GM21576 (cell line): Measurements from ENCODE around the gene OBP2A.
"Not testable (repeated sequence)": the region's sequence is repeated elsewhere in the genome, so short reads cannot be mapped to it uniquely, and the experiment has no call there.

Source experiments
- ATAC-seq: cut with Tn5 transposase; IDR thresholded peaks from one replicate; pipeline ENCODE4 v1.9.1; 2021; ENCODE audit warnings: mild to moderate bottlenecking, moderate library complexity; ENCODE audit not compliant: unreplicated experiment

OBP2A gene

DNA sequence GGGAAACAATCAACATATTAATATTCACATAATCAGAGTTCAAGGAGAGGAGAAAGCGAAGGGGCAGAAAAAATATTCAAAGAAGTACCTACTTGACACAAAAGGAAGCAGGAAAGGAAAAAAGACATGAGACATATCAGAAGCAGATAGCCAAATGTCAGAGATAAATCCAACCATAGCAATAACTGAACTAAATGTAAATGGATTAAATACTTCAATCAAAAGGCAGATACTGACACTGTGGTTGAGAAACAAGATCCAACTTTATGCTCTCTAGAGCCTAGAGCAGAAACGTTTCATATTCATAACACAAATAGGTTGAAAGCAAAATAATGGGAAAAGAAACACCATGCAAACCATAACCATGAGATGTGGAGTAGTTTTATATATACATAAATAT is 36.5 kb upstream of the OBP2A start:
- ATAC-seq: no peak

DNA sequence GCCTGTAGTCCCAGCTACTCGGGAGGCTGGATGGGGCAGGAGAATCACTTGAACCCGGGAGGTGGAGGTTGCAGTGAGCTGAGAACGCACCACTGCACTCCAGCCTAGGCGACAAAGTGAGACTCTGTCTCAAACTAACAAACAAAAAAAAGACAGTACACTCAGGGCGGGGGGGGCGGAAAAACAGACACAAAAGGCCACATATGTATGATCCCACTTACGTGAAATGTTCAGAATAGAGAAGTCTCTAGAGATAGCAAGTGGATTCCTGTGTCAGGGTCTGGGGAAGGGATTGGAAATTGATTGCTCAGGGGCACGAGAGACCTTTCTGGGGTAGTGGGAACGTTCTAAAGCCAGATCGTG is 33.7 kb upstream of the OBP2A start:
- no peak for ATAC-seq

DNA sequence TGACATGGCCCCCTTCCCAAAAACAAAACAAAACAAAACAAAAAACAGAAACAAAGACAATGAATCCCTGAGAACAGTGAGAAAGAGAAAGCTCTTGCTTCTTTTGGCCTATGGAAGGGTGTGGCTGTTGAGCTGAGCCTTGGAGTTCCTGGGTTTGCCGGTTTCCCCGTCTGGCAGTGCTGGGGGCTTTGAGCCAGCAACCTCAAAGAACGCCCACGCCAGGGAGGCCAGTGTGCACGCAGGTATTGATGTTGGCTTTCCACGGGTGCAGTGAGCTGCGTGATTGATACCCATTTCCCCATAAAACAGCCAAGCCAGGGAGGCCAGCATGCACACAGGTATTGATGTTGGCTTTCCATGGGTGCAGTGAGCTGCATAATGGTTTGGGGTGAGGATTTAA is 33.0 kb upstream of the OBP2A start:
- no peak for ATAC-seq

DNA sequence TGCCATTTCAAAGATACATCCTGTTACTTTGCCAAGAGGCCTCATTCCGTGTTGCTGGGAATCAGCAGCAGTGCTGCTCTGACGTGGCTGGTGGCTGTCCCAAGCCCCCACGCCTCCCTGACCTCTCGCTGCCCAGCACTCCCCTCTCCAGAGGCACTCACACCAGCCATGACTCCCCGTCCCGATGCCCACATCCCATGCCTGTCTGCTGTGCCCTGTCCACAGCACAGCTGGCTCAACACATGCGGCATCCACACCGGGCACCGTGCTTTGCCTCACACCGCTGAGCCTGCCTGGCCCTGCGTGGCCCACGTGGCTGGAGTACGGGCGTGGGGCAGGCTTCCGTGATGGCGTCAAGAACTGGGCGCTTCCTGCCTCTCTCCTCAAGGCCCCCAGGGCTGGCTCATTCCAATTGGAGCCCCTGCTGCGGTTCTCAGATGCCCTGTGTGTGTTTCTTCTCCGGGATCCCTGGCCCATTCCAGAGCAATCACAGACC is 32.5 kb upstream of the OBP2A start:
- no peak for ATAC-seq

DNA sequence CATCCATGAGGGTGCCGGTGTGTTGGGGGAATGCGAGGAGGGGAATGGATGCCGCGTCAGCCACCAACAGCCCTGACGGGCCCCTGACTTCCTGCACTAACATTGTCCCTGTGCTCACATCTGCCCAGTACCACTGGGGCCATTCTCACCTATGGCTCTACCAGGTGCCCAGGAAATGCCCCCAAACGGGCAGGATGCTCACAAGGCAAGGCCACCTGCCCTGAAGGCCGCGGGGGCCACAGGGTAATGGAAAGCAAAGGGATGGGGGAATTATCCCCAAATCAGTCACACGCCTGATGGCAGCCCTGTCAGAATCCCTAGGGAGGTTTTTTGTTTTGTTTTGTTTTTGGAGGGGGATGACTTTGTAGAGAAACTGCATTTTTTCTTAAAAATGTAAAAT is 32.0 kb upstream of the OBP2A start:
- not testable (repeated sequence) for ATAC-seq

DNA sequence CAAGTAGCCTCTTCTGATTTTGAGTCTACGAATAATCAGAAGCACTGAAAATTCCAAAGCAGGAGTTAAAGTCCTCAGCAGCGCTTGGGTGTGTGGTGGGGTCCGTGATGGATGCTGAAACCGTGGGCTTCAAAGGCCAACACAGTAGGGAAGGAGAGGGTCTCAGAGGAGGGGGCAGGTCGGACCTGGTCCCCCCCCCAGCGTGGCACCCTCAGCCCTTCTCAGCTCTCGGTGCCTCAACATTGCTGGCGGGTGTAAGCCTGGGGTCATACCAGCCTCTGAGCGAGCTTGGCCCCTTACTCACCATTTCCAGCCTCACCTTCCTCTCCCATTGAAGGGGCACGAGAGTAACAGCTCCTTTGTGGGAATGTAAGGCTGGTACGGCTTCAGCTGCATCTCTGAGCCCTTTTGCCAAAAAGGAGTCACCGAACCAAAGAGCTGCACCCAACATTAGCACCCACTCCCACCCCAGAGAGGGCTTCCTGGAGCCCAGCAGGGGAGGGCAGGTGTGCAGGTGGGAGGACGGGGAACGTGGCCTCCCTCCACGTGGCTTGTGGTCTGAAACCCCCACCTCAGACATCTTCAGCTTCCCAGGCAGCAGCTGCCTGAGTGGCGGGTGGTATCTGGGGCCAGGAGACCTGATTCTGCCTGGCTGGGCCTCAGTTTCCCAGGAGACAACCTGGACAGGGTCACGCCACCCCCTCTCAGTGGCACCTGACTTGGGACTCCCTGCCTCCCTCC is 31.4 kb upstream of the OBP2A start:
- ATAC-seq: no peak

DNA sequence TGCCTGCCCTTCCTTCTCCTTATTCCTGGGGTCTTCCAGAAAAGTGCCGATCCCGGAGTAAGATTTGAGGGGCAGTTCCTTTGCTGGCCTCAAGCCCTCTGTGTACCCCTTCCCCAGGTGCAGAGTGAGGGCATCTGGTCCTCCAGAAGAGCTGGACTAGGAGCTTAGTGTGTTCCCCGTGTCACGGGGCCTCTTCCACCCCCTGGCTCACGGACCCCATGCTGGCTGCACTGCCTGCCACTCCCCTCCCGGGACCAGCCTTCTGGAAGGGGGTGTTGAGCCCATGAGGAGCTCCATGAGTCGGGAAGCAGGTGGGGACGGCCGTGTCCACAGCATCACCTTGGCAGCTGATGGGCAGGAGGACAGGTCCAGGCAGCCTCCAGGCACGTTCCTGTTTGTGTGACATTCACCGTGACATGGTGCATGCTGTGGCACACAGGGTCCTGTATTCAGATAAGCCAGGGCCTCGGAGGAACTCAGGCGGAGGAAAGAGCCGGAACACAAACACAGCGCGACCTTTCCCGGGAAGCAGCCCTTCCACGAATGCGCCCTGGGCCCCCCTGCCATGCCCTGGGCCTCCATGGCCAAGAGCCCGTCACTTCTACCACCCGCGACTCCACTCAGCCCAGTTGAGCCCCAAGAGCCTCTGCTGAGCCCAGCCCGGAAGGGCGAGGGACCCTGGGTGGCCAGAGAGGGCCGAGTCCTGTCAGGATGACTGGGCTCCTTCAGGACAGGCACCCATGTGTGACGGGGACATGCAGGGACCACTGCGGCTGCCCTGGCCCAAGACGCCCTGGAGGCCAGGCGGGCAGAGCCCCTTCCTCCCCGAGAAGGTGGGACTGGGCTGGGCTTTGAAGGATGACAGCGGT is 30.6 kb upstream of the OBP2A start:
- ATAC-seq: no peak

DNA sequence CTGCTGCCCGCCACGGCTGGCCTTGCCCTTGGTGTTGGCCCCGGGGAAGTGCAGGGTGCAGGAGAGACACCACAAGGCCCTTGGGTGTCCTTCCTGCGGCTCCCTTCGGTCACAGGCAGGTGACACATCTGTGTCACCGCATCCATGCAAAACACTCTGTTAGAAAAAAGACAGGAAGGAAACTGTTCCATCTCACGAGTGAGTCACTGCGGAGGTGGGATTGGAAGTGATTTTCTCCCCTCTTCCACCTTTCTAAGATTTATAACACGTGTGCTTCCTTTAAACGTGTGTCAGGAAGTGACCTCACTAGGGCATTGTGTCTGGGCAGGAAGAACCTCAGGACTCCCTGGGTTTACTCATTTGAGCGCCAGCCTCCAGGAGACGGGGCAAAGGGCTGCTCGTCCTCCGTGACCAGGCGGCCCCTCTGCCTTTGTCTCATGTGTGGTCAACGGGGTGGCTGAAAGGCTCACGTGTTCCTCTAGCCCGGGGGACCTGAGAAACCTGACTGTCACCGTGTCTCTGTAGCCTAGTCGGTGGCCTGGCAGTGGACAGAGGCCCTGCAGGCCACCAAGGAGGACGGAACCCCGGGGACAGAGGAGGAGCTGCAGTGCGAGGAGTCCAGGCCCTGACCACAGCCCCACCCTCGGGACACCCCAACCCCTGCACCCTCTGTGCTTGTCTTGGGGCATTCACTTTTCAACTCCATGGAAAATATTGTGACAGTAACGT is 29.6 kb upstream of the OBP2A start:
- ATAC-seq: no peak

DNA sequence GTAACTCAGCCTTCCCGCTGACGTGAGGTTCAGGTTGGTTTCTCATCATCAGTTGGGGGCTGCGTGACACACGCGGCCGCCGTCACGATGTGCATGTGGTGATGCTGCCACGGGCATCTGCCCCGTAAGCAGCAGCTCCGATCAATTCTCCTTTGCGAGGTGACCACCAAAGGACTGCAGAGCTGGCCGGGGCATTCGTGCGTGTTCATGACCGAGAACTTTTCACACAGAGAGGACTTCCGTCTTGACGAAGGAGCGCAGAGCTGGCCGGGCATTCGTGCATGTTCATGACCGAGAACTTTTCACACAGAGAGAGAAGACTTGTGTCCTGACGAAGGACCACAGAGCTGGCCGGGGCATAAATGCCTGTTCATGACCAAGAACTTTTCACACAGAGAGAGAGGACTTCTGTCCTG is 28.5 kb upstream of the OBP2A start:
- no peak for ATAC-seq

DNA sequence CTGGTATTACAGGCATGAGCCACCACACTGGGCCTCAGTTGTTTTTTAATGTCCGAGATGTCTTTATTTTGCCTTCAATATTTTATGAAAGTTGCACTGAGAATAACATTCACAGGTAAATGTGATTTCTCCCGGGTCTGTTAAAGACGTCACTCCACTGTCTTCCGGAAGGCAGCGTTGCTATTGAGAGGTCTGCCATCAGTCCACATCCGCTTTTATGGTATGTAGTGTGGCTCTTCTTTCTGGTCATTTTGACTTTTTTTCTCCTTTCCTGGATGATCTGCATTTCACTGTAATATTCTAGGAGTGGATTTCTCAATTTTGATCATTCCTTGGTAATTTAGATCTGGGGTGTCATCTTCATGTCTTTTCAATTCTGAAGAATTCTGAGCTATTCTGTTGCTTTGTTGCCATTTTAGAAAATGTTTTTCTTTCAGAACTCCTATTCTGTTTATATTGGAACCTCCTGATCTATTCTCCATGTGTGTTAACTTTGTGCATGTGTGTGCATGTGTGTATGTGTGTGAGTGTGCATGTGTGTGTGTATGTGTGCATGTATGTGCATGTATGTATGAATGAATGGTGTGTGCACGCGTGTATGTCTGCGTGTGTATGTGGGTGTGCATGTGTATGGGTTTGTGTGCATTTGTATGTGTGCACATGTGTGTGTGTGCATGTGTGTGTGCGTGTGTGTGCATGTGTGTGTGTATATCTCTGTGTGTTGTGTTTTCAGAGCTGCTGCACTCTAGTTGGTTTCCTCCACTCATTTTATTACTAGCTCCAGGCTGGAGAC is 26.6 kb upstream of the OBP2A start:
- no peak for ATAC-seq

DNA sequence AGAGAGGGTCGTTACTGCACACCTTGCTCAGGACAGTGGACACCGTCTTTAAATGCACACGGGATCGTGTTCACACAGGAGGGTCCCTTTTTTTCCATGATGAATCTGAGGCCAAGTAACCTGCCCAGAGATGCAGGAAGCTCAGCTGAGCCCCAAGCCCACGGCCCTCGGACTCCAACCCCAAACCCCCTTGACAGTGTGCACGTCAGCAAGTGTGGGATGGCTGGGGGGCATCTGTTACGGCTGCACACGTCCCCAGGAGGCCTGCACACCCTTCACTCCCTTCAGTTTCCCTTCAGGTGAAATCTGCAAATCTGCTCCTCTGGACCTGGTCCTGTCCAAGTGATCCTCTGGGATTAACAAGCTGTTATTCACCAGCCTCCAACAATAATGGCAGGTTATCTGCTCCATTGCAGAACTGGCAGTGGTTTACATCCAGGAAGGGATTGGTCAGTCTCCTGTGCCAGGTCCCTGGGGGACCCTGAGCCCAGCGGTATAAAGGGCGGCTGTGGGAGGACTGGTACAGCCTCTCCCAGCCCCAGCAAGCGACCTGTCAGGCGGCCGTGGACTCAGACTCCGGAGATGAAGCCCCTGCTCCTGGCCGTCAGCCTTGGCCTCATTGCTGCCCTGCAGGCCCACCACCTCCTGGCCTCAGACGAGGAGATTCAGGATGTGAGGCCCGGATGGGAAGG is 24.9 kb upstream of the OBP2A start, which contains the start of gene LCN1:
Gene LCN1, plus strand, starts transcription at position 525 of the 692 bp plus-strand sequence. Its CDS starts 58 bp downstream, at position 583.
- ATAC-seq: no peak

DNA sequence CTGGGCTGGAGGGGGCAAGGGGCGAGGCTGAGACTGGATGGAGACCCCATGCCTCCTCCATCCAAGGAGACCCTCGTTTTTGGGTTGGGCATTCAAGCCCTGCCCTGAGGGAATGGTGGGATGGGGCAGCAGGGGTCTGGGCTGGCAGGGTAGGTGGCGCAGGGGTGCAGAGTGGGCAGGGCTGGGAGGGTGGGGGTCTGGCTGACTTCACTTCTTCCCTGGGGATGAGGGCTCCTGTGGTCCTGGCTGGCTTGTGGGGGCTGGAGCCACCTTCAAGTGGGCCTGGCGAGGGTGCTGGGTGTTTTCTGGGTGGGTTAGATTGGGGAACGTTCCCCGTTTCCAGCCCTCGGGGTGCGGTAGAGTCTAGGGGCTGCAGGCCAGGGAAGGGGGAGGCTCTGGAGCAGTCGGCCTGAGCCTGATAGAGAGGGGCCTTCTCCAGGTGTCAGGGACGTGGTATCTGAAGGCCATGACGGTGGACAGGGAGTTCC is 24.3 kb upstream of the OBP2A start:
- no peak for ATAC-seq

DNA sequence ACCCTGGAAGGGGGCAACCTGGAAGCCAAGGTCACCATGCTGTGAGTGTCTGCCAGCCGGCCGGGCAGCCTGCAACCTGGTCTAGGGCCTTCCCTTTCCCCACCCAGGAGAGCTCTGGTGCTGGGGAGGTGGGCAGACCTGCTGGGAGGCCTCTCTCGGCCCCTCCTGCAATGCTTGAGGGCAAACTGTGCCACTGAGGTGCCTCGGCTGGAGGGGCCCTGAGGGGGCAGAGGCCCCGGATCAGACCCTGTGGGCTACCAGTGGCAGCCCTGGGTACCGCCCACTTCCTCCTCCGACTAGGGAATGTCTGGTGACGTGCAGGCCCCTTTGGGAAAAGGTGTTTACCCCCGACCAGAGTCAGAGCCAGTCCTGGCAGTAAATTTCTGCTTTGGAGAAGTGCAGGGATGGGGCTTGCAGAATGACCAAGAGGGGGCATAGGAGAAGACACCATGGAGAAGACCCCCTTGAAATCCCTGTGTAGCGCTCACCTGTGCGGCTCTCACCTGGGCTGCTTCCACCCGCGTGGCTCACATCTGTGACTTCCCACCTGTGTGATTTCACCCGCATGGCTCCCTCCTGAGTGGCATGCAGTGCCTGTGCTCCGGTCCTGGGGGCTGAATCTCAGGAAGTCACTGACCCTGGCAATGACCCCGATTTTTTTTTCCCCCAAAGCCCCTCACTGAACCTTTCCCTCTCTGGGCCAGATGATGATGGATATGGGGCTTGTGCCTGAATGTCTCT is 23.6 kb upstream of the OBP2A start:
- no peak for ATAC-seq

DNA sequence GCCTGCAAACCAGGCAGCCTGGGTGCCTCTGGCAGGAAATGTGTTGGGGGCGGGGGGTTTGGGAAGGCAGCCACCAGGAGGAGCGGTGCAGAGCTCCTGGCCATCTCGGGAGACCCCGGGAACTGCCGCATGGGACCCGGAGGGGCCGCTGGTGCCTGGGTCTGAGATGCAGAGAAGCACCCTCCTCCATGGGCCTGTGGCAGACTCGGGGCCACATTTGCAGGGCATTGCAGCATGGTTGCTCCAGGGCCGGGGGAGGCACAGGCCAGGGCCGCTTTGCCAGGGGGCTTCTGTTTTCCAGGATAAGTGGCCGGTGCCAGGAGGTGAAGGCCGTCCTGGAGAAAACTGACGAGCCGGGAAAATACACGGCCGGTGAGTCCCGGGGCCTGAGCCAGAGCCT is 23.0 kb upstream of the OBP2A start:
- no peak for ATAC-seq

DNA sequence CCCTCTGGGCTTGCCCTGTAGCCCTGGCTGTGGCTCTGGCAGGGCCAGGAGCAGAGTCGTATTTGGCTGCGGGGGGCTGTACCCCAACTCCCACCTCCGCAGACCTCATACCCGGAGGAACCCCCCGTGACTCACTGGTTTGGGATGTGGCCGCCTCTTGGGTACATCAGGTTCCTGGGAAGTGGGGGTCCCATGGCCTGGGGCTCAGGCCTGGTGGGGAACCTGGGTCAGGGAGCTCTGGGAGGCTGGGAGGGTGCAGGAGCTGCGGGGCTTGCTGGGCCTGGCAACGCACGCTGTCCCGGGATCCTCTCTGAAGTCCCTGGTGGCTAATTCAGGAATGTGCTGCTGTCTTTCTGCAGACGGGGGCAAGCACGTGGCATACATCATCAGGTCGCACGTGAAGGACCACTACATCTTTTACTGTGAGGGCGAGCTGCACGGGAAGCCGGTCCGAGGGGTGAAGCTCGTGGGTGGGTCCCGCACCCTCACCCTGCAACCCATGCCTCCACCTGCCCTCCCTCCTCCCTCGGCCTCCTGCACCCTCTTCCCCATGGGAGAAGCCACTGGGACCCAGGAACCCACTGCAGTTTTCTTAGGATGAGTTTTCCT is 22.3 kb upstream of the OBP2A start:
- no peak for ATAC-seq

DNA sequence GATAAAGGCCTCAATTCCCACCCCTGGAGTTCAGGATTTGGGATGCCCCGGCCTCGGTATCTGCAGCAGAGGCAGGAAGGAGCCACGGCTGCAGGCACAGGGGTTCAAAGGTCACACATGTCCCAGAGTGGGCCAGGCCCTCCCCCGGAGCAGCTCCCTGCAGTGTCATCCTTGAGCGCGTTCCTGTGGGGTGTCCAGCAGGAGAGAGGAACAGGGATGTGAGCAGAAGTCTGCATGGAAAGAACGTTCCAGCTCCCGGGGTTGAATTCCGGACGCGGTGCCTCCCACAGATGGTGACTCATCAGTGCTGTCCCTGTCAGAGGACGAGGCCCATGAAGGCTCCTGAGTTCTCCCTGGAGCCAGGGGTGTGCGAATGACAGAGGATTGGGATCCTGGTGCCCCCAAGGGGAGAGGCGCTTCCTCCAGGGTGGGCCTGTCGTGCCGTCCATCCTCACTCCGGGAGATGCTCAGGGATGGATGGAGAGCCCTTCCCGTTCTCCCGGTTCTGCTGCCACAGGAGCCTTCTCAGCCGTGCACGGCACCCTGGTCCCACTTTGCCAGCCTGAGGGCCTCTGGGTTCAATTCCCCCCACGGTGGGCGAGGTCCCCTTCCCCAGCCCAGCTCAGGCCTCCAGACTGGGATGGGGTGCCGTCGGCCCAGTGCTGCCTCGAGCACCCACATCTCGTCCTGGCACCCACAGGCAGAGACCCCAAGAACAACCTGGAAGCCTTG is 21.6 kb upstream of the OBP2A start:
- no peak for ATAC-seq

DNA sequence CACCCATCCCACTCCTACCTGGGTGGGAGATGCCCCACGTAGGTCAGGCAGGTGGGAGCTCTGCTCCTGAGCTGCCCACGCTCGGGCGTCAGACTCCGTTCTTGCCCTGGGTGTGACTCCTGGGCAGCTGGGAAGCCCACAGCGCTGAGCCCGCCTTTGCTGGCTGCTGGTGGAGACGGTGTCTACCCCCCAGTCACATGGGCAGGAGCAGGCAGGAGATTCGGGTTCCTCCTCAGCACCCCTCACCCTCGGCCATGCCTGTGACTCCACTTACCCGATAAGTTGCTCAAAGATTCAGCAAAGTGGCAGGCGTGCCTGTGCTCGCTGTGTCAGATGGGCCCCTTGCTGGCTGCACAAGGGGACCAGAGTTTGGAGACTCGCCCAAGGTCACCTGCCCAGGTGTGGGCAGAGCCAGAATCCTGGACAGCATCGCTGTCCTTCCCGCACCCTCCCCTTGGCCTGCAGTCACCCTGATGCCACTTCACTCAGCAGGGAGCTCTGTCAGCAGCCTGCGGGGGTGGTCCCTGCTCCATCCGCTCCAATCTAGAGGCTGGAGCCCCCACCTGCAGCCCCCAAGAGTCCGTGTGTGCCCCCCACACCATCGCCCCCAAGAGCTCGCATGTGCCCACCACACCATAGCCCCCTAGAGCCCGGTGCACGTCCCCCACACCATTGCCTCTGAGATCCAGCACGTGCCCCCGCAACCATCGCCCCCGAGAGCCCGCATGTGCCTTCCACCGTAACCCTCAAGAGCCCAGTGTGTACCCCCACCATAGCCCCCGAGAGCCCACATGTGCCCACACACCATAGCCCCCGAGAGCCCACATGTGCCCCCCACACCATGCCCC is 20.5 kb upstream of the OBP2A start:
- ATAC-seq: no peak
